ENCODE data around the gene HDAC4.
A peak's percentile ranks its signal among the peaks of the same experiment; 100 is the strongest.

The HDAC4 gene

GRCh38 chr2:239225871-239226561 is 174.8 kb downstream of the HDAC4 start:
- TF ChIP-seq CTCF (IDR thresholded peaks at IDR 0.05; ENCODE audit: control insufficient read depth, insufficient read depth, low read depth, low read length, missing control alignments), result no peak
- H3K4me3 ChIP-seq (ENCODE audit: control insufficient read depth, low read depth, low read length), result no peak overlapping the region
- peak; percentile 63 for DNase-seq (ENCODE audit: low read depth)

- H3K4me3 ChIP-seq (ENCODE audit: control insufficient read depth, low read depth, low read length), result no peak overlapping the region
- no peak for TF ChIP-seq CTCF (IDR thresholded peaks at IDR 0.05; ENCODE audit: control insufficient read depth, insufficient read depth, low read depth, low read length, missing control alignments)
- no peak for DNase-seq (ENCODE audit: low read depth)
These were observed 175.4 kb downstream of the HDAC4 start for GRCh38 chr2:239225371-239225851.

GRCh38 chr2:239224955-239225354 is 175.9 kb downstream of the HDAC4 start:
- no peak for DNase-seq (ENCODE audit: low read depth)
- no peak for TF ChIP-seq CTCF (IDR thresholded peaks at IDR 0.05; ENCODE audit: control insufficient read depth, insufficient read depth, low read depth, low read length, missing control alignments)
- no peak overlapping the region for H3K4me3 ChIP-seq (ENCODE audit: control insufficient read depth, low read depth, low read length)

- TF ChIP-seq CTCF (IDR thresholded peaks at IDR 0.05; ENCODE audit: control insufficient read depth, insufficient read depth, low read depth, low read length, missing control alignments), result no peak
- no peak for DNase-seq (ENCODE audit: low read depth)
- H3K4me3 ChIP-seq (ENCODE audit: control insufficient read depth, low read depth, low read length), result no peak overlapping the region
These were observed 176.6 kb downstream of the HDAC4 start for GRCh38 chr2:239224199-239224570.

- TF ChIP-seq CTCF (IDR thresholded peaks at IDR 0.05; ENCODE audit: control insufficient read depth, insufficient read depth, low read depth, low read length, missing control alignments), result no peak
- H3K4me3 ChIP-seq (ENCODE audit: control insufficient read depth, low read depth, low read length), result no peak overlapping the region
- DNase-seq (ENCODE audit: low read depth), result no peak
These were observed 177.3 kb downstream of the HDAC4 start for GRCh38 chr2:239223310-239224198.

- H3K4me3 ChIP-seq (ENCODE audit: control insufficient read depth, low read depth, low read length), result no peak overlapping the region
- DNase-seq (ENCODE audit: low read depth), result no peak
- TF ChIP-seq CTCF (IDR thresholded peaks at IDR 0.05; ENCODE audit: control insufficient read depth, insufficient read depth, low read depth, low read length, missing control alignments), result no peak
These were observed 178.0 kb downstream of the HDAC4 start for GRCh38 chr2:239222706-239223309.

Data from AG09309 (cell line).